Activated naive CD4-positive, alpha-beta T cell treated with anti-CD3 and anti-CD28 coated beads for 36 hours (primary cell): ENCODE measurements around the gene B3GALT6. TPM values are rescaled to one million over a fixed set of nuclear protein-coding genes. Genes with fewer than 3 reads are reported as not detected.
A peak's percentile ranks its signal among the peaks of the same experiment; 100 is the strongest.

ENCODE experiments used
- CTCF ChIA-PET: fragments of 350-600 bp; sonication (Branson Sonifier 250); formaldehyde crosslinking; loops from one replicate; lab custom pipeline; 2021; ENCODE audit warnings: antibody characterized with exemption; lab: Charles Lee
- DNase-seq: peaks from one replicate; pipeline ENCODE4 v3.0.0-alpha.2; 2020
- H3K27ac Mint-ChIP-seq: one replicate; pipeline ENCODE4 v1.8.0; 2021; ENCODE audit warnings: mild to moderate bottlenecking, mixed read lengths
- H3K27me3 Mint-ChIP-seq: one replicate; pipeline ENCODE4 v1.8.0; 2021; ENCODE audit warnings: low read depth, mixed read lengths
- H3K36me3 Mint-ChIP-seq: one replicate; pipeline ENCODE4 v1.8.0; 2021; ENCODE audit warnings: low read depth, mixed read lengths
- H3K4me1 Mint-ChIP-seq: one replicate; pipeline ENCODE4 v1.8.0; 2021; ENCODE audit warnings: low read depth, mixed read lengths
- H3K4me3 Mint-ChIP-seq: one replicate; pipeline ENCODE4 v1.8.0; 2021; ENCODE audit warnings: mild to moderate bottlenecking, moderate library complexity, mixed read lengths
- H3K9me3 Mint-ChIP-seq: one replicate; pipeline ENCODE4 v1.8.0; 2021; ENCODE audit warnings: mixed read lengths
- intact Hi-C: fragments of 100-400 bp; cut with micrococcal nuclease; formaldehyde crosslinking; loops from one replicate; pipeline ENCODE4 v1.15.1; 2023
- total RNA-seq, 2 experiments: library from RNA; stranded (reverse); gene quantifications; one replicate each; pipeline ENCODE4 v1.2.3, GENCODE V29; 2021

Gene B3GALT6
- total RNA-seq, 2 experiments from 2014 or later = 8.7 to 9.9 TPM

DNA sequence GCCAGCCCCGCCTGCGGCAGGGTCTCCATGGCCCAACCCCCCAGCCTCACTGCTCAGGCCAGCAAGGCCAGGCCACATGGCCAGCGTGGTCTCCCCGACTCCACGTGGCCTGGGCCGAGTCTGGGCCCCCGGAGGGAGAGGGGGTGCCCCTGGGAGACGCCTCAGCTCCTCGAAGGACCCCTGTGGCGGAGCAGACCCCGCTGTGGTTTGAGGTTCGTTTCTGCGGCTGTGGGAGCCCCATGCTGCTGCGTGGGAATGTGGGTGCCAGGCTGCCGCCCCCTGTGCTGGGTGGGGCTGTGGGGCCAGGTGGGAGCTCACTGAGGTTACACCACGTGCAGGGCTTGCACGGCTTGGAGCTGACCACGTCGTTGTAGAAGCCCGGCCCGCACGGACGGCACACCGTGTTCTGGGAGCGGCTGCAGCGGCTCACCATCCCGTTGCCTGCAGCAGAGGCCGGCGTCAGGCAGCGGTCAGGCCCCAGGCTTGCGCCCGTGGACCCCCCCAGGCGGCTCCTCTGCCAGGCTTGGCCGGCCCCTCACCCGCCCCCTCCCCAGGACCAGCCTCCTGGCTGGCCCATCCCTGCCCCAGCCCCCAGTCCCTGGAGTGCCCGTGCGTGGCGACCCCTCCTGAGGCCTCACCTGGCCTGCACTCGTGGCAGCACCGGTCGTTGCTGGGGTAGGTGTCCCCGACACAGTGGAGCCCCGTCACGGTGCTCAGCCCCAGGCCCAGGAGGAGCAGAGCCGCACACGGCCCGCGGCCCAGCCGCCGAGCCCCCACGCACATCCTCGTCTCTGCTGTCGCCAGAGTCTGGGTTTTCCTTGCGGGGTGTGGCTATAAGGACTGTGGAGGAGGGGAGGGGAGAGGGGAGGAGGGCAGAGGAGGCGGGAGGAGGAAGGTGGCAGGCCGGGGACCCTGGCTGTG, 18.4 kb upstream of the B3GALT6 start, which contains the start of gene TNFRSF4:
TSS of gene TNFRSF4 (minus strand) at position 809 of the 921 bp plus-strand sequence. CDS start at position 783, 26 bp downstream.
- intact Hi-C loops = loop anchor here (2.0 kb wide), 1 partner anchor 97 kb away; the partner anchor contains the start of gene C1orf159
- Mint-ChIP-seq H3K4me1 (peaks cover 49% of the 10 kb centered on the region), H3K36me3 (peaks cover 27% of the 10 kb centered on the region), H3K27ac (peak within 1 kb of the TSS; percentile 80), H3K27me3 (no peaks in the 10 kb centered on the region), H3K9me3 (no peaks in the 10 kb centered on the region), H3K4me3 (peak within 1 kb of the TSS; percentile 74)
- DNase-seq = peak; percentile 57
- CTCF ChIA-PET = interaction anchor here (1.6 kb wide), 1 partner anchor 92 kb away, joined by 4 read pairs; no protein-coding TSS in a partner anchor

GRCh38 chr1:1215080-1215676, 16.9 kb upstream of the B3GALT6 start:
- Mint-ChIP-seq H3K27me3 (no peaks in the 10 kb centered on the region), H3K36me3 (peaks cover 32% of the 10 kb centered on the region), H3K9me3 (no peaks in the 10 kb centered on the region), H3K4me3 (peak overlapping the region; percentile 74), H3K27ac (peak overlapping the region; percentile 80), H3K4me1 (peaks cover 46% of the 10 kb centered on the region)
- DNase-seq = no peak
- CTCF ChIA-PET = interaction anchor here (1.0 kb wide), 1 partner anchor 95 kb away, joined by 4 read pairs; no protein-coding TSS in a partner anchor
- intact Hi-C loops = loop anchor here (2.0 kb wide), 1 partner anchor 98 kb away; the partner anchor contains the start of gene C1orf159

- intact Hi-C loops = loop anchor here (2.0 kb wide), 1 partner anchor 99 kb away; the partner anchor contains the start of gene C1orf159
- Mint-ChIP-seq H3K27me3 (no peaks in the 10 kb centered on the region), H3K4me1 (peaks cover 42% of the 10 kb centered on the region), H3K36me3 (peaks cover 33% of the 10 kb centered on the region), H3K27ac (peak overlapping the region; percentile 92), H3K9me3 (no peaks in the 10 kb centered on the region), H3K4me3 (peak overlapping the region; percentile 59)
- CTCF ChIA-PET = interaction anchor here (0.6 to 1.5 kb wide), 3 partner anchors 10 to 115 kb away, joined by 3 to 4 read pairs (median 3); partner anchors contain the start of gene TNFRSF18
- no peak for DNase-seq
These were observed 16.0 kb upstream of the B3GALT6 start for GRCh38 chr1:1215881-1216605.

- intact Hi-C loops = no loop called here
- DNase-seq = no peak
- Mint-ChIP-seq H3K4me1 (peaks cover 40% of the 10 kb centered on the region), H3K27me3 (no peaks in the 10 kb centered on the region), H3K9me3 (no peaks in the 10 kb centered on the region), H3K36me3 (peaks cover 33% of the 10 kb centered on the region), H3K4me3 (peak overlapping the region; percentile 59), H3K27ac (peak overlapping the region; percentile 92)
- CTCF ChIA-PET = interaction anchor here (1.5 kb wide), 1 partner anchor 11 kb away, joined by 3 read pairs; the partner anchor contains the start of gene TNFRSF18
These were observed 15.0 kb upstream of the B3GALT6 start for GRCh38 chr1:1216770-1217620.

DNA sequence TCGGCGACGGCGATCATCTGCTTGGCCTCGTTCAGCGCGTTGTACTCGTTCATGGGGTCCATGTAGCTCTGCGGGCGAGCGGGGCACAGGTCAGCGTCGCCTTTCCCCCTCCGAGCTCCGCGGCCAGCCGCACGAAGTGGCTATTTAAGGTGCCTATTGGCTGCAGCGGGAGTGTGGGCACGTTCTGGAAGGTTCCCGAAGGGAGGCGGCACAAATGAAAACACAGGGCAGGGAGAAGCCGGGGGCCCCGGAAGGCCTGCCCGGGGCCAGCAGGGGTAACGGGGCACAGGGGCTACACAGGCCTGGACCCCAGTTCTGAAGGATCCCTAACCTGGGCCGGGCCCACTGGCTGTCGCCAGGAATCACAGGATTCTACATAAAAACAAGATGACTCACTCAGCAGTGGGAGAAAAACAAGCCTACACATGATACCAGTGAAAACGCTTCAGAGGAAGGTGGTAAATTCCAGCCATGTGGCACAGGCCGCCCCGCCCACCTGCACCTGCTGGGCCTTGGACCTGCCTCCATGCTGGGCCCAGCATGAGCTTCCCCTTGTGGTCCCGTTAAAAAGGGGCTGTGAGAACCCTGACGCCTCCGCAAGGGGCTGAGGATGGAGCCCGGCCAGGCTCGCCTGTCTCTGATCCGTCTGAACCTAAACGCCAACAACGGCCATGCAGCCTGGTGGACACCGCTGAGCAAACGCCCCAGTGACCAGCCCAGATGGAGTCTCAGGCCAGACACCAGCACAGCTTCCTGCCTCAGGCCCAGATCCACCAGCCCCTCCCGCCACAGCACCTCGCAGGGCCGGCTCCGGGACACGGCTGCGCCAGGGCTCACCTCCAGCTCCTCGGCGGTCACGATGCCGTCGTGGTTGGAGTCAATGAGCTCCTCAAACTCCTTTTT, 14.2 kb upstream of the B3GALT6 start:
- Mint-ChIP-seq H3K27ac (peak overlapping the region; percentile 82), H3K36me3 (peaks cover 33% of the 10 kb centered on the region), H3K9me3 (no peaks in the 10 kb centered on the region), H3K27me3 (no peaks in the 10 kb centered on the region), H3K4me1 (peaks cover 40% of the 10 kb centered on the region), H3K4me3 (no peak overlapping the region)
- peak; percentile 63 for DNase-seq
- CTCF ChIA-PET = no interaction called here
- intact Hi-C loops = no loop called here

DNA sequence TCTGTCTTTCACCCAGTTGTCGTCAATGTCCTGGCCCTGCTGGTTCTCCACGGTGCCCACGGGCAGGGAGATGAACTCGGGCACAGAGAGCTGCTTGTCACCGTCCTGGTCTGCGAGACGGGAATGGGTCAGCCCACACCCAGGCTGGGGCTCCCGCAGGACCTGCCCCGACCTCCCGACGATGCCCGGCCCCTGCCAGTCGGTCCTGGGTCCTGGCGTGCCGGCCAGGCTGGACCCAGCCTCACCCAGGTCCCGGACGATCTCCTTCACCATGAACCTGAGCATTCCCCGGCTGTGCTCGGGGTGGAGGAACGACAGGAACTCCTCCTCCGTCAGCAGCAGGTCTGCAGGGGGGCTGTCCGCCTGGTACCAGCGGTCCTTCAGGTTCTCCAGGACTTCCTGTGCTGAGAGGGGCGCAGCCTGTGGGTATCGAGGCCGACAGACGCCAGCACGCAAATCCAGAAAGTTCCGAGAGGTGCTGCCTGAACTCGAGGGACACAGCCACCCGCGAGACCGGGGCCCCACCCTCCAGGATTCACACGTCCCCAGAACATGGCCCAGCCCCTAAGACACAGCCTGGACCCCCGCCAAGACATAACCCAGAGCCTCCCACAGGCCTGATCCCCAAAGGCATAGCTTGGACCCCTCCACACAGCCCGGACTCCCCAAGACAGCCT, 13.4 kb upstream of the B3GALT6 start:
- intact Hi-C loops = no loop called here
- no peaks in the 10 kb centered on the region for H3K27me3 Mint-ChIP-seq
- CTCF ChIA-PET = no interaction called here
- no peaks in the 10 kb centered on the region for H3K9me3 Mint-ChIP-seq
- H3K4me3 Mint-ChIP-seq = no peak overlapping the region
- no peak for DNase-seq
- H3K36me3 Mint-ChIP-seq = peaks cover 37% of the 10 kb centered on the region
- peak overlapping the region; percentile 82 for H3K27ac Mint-ChIP-seq
- peaks cover 41% of the 10 kb centered on the region for H3K4me1 Mint-ChIP-seq

- CTCF ChIA-PET = no interaction called here
- peaks cover 41% of the 10 kb centered on the region for H3K36me3 Mint-ChIP-seq
- H3K27ac Mint-ChIP-seq = peak overlapping the region; percentile 71
- peaks cover 38% of the 10 kb centered on the region for H3K4me1 Mint-ChIP-seq
- intact Hi-C loops = no loop called here
- no peaks in the 10 kb centered on the region for H3K27me3 Mint-ChIP-seq
- no peak overlapping the region for H3K4me3 Mint-ChIP-seq
- no peak for DNase-seq
- no peaks in the 10 kb centered on the region for H3K9me3 Mint-ChIP-seq
These were observed 12.7 kb upstream of the B3GALT6 start for GRCh38 chr1:1219341-1219740.

DNA sequence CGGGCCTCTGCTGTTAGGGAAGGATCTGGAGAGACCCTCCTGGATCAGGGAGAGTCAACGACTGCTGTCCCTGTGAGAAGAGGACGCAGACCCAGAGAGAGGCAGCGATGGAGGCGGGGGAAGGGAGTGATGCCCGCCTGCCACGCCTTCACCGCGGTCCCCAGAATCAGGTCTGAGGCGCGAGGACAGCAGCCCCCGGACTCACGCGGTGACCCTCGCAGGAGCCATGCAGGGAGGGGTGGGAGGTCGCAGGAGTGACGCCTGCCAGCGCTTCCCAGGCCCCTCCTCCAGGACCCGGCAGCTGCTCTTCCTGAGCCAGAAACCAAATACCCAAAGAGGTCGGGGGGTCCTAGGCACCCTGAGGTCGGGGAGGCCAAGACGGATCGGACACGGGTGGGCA, 11.8 kb upstream of the B3GALT6 start:
- peaks cover 41% of the 10 kb centered on the region for H3K36me3 Mint-ChIP-seq
- DNase-seq = no peak
- no peaks in the 10 kb centered on the region for H3K9me3 Mint-ChIP-seq
- H3K27ac Mint-ChIP-seq = no peak overlapping the region
- H3K27me3 Mint-ChIP-seq = no peaks in the 10 kb centered on the region
- no peak overlapping the region for H3K4me3 Mint-ChIP-seq
- peaks cover 30% of the 10 kb centered on the region for H3K4me1 Mint-ChIP-seq
- intact Hi-C loops = no loop called here
- CTCF ChIA-PET = no interaction called here

- intact Hi-C loops = no loop called here
- CTCF ChIA-PET = no interaction called here
- DNase-seq = no peak
- peaks cover 25% of the 10 kb centered on the region for H3K4me1 Mint-ChIP-seq
- no peaks in the 10 kb centered on the region for H3K9me3 Mint-ChIP-seq
- H3K27me3 Mint-ChIP-seq = no peaks in the 10 kb centered on the region
- peaks cover 41% of the 10 kb centered on the region for H3K36me3 Mint-ChIP-seq
- H3K27ac Mint-ChIP-seq = no peak overlapping the region
- no peak overlapping the region for H3K4me3 Mint-ChIP-seq
These were observed 10.0 kb upstream of the B3GALT6 start for GRCh38 chr1:1221887-1222574.
